Activated CD4-positive, alpha-beta T cell treated with anti-CD3 and anti-CD28 coated beads, Interleukin-2, amount 50 U/mL, for 48 hours (primary cell): ENCODE results near the gene S1PR2.
A peak's percentile ranks its signal among the peaks of the same experiment; 100 is the strongest.
"Not testable (repeated sequence)": the region's sequence is repeated elsewhere in the genome, so short reads cannot be mapped to it uniquely, and the experiment has no call there.

Experiments
- DNase-seq, 2 experiments: peaks; one replicate each; pipeline ENCODE4 v3.0.0-alpha.2; 2020

S1PR2 gene

GRCh38 chr19:10252707-10253106 lies 21.6 kb upstream of the S1PR2 start:
- DNase-seq = no peak

- peak; percentile 97 to 98 for DNase-seq
These were observed 20.9 kb upstream of the S1PR2 start, which contains the start of gene MRPL4 for GRCh38 chr19:10251792-10252694. Gene MRPL4, plus strand, starts transcription at chr19:10252214. Its CDS starts 40 bp downstream, at chr19:10252254.

- no peak for DNase-seq
These were observed 15.4 kb upstream of the S1PR2 start for GRCh38 chr19:10246511-10246910.

GRCh38 chr19:10245189-10245939 lies 14.2 kb upstream of the S1PR2 start:
- no peak for DNase-seq

GRCh38 chr19:10243606-10244005 lies 12.5 kb upstream of the S1PR2 start:
- no peak for DNase-seq

GRCh38 chr19:10241826-10242449 lies 10.8 kb upstream of the S1PR2 start:
- not testable (repeated sequence) for DNase-seq

GRCh38 chr19:10238172-10238783 lies 7.1 kb upstream of the S1PR2 start:
- no peak for DNase-seq

GRCh38 chr19:10237702-10238101 lies 6.6 kb upstream of the S1PR2 start:
- no peak for DNase-seq

GRCh38 chr19:10235409-10235808 lies 4.3 kb upstream of the S1PR2 start:
- DNase-seq = not testable (repeated sequence)

- DNase-seq = no peak
These were observed 3.9 kb upstream of the S1PR2 start for GRCh38 chr19:10235003-10235402.

GRCh38 chr19:10233946-10234345 lies 2.8 kb upstream of the S1PR2 start:
- no peak for DNase-seq

- no peak for DNase-seq
These were observed 589 bp upstream of the S1PR2 start for GRCh38 chr19:10231612-10232228.

GRCh38 chr19:10230173-10230860 lies 814 bp downstream of the S1PR2 start:
- peak; percentile 62 to 68 for DNase-seq

GRCh38 chr19:10228920-10229319 lies 2.2 kb downstream of the S1PR2 start:
- DNase-seq = peak; percentile 38 to 55

- no peak for DNase-seq
These were observed 2.7 kb downstream of the S1PR2 start for GRCh38 chr19:10228393-10228792.

- no peak for DNase-seq
These were observed 3.8 kb downstream of the S1PR2 start for GRCh38 chr19:10227026-10227971.

- DNase-seq = no peak
These were observed 4.6 kb downstream of the S1PR2 start for GRCh38 chr19:10226376-10227025.

- no peak for DNase-seq
These were observed 5.1 kb downstream of the S1PR2 start for GRCh38 chr19:10226021-10226375.

- no peak for DNase-seq
These were observed 6.8 kb downstream of the S1PR2 start for GRCh38 chr19:10224337-10224736.
